Uterus (tissue), 2 donors: Measurements from ENCODE around the gene IL10RA.
"Not testable (repeated sequence)": the region's sequence is repeated elsewhere in the genome, so short reads cannot be mapped to it uniquely, and the experiment has no call there.

Experiments
- CTCF ChIP-seq, 4 experiments: fragments of 200-600 bp in 2 of 4; fragments of 450-650 bp in 2 of 4; sonication (generic) in 2 of 4; IDR thresholded peaks; one replicate each; pipeline ENCODE4 v1.5.1; 2016 to 2019; ENCODE audit warnings: antibody characterized with exemption in 4 of 4, mild to moderate bottlenecking in 2 of 4, moderate library complexity in 1 of 4
- POLR2A ChIP-seq, 2 donors: fragments of 450-650 bp; IDR thresholded peaks; one replicate each; pipeline ENCODE4 v1.6.1; 2016; ENCODE audit warnings: antibody characterized with exemption in 2 of 2, mild to moderate bottlenecking in 1 of 2, moderate library complexity in 1 of 2

- TF ChIP-seq CTCF, POLR2A (IDR thresholded peaks at IDR 0.05): not testable (repeated sequence)
Measured at GRCh38 chr11:117947751-117948150, 38.4 kb upstream of the IL10RA start.
